Measurements from ENCODE around the gene FUBP3.

GRCh38 chr9:130588416-130588815, 9.0 kb downstream of the FUBP3 start:
- TF ChIP-seq CTCF (IDR thresholded peaks at IDR 0.05) (no peak), ZFX (IDR thresholded peaks at IDR 0.05; ENCODE audit: borderline replicate concordance) (no peak)
